Measurements from ENCODE around the gene SNTG2. TPM values are rescaled to one million over a fixed set of nuclear protein-coding genes. Genes with fewer than 3 reads are reported as not detected.

The SNTG2 gene
- total RNA-seq, 5 donors from 2014 or later (not counting 1 experiment from before 2014, with no cell fraction given) = 0.86 to 4.8 (median 2.7) TPM

DNA sequence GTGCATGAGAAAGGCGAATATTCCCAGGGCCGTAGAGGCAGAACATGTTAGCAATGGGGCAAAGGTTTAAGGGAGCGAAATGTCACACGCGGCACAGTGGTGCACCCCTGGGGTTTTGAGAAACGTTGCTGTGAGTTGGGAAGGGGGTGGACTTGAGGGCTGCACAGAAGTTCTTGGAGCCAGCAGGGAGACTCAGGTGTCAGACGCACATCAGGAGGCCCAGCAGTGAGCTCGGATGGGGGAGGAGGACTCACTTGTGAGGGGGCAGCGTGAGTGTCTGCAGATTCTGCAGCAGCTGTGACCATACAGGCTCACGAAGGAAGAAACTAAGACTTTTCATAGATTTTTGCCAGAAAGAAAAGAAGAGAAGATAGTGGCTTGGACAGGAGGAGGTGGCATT, 218.2 kb downstream of the SNTG2 start:
- H3K27me3 Mint-ChIP-seq = no peaks in the 10 kb centered on the region
- 91% methylated on average over 10 of the region's 10 CpGs for WGBS (ENCODE audit: insufficient coverage)
- H3K9me3 Mint-ChIP-seq = peaks cover 0 to 4% (median 1%) of the 10 kb centered on the region in 3 donors
- peaks cover 0 to 16% of the 10 kb centered on the region in 2 experiments for H3K4me1 ChIP-seq (ENCODE audit: control insufficient read depth in 1 of 2, extremely low read depth in 1 of 2, insufficient read depth in 2 of 2, low read length in 2 of 2)
- ChIA-PET POLR2A (no interaction called here), CTCF (no interaction called here)
- H3K27ac ChIP-seq (ENCODE audit: low read length) = no peak overlapping the region
- DNase-seq = no peak
- H3K4me3 ChIP-seq (ENCODE audit: control insufficient read depth in 1 of 2, extremely low read depth in 1 of 2, low read length in 1 of 2) = no peak overlapping the region
- no peaks in the 10 kb centered on the region for H3K9me3 ChIP-seq
- H3K4me3 Mint-ChIP-seq = no peak overlapping the region
- no peak for ATAC-seq (replicated peaks in 1 of 4)
- H3K36me3 ChIP-seq (ENCODE audit: control insufficient read depth in 2 of 2, extremely low read depth in 1 of 2, insufficient read depth in 1 of 2, low read length in 1 of 2) = no peaks in the 10 kb centered on the region
- peak overlapping the region in 1 of 2 donors; percentile 3 for H3K27ac Mint-ChIP-seq
- peaks cover 22 to 25% (median 23%) of the 10 kb centered on the region in 3 donors for H3K4me1 Mint-ChIP-seq
- H3K27me3 ChIP-seq (replicated peaks in 1 of 2; ENCODE audit: control insufficient read depth in 2 of 2, extremely low read depth in 1 of 2, insufficient read depth in 2 of 2, low read length in 1 of 2) = peaks cover 0 to 6% of the 10 kb centered on the region in 2 experiments
- H3K36me3 Mint-ChIP-seq = no peaks in the 10 kb centered on the region

DNA sequence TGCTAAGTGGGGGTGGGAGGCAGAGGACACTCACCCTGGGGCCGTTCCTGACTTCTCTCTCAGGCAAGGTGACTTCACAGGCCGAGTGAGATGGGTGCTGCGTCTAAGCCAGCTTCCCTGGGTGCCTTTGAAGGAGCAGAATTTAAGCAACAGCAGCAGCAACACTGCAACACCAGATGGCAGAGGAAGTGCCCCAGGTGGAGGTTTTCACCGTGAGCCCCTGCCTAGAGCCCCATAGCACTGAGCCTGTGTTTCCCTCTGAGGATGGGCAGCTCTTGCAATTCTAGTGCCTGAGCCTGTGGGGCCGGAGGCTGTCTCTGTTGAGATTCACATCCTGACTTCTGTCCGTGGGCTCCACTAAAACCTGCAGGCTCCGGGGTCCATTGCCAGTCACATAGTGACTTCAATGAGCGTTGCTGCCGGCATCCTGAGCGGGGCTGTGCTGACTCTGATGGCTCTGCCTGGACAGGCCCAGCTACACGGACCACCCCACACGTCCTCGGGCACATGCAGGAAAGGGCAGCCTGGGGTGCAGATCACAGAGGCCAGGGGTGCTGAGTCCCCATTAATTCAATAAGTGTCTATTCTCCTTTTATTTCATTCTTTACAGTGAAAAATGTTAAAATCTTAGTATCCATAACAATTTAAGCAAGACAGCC, 218.8 kb downstream of the SNTG2 start:
- Mint-ChIP-seq H3K9me3 (peaks cover 0 to 4% (median 0%) of the 10 kb centered on the region in 3 donors), H3K27ac (no peak overlapping the region), H3K36me3 (no peaks in the 10 kb centered on the region), H3K27me3 (no peaks in the 10 kb centered on the region), H3K4me3 (no peak overlapping the region), H3K4me1 (peaks cover 18 to 22% (median 20%) of the 10 kb centered on the region in 3 donors)
- no peaks in the 10 kb centered on the region for H3K9me3 ChIP-seq
- H3K27me3 ChIP-seq (replicated peaks in 1 of 2; ENCODE audit: control insufficient read depth in 2 of 2, extremely low read depth in 1 of 2, insufficient read depth in 2 of 2, low read length in 1 of 2) = peaks cover 0 to 6% of the 10 kb centered on the region in 2 experiments
- DNase-seq (no peak), ATAC-seq (replicated peaks in 1 of 4) (peak in 3 of 4 experiments; percentile 35 to 61 (median 56))
- ChIA-PET CTCF (no interaction called here), POLR2A (no interaction called here)
- no peak overlapping the region for H3K27ac ChIP-seq (ENCODE audit: low read length)
- no peak overlapping the region for H3K4me3 ChIP-seq (ENCODE audit: control insufficient read depth in 1 of 2, extremely low read depth in 1 of 2, low read length in 1 of 2)
- WGBS (ENCODE audit: insufficient coverage) = 84% methylated on average over 13 of the region's 13 CpGs
- H3K4me1 ChIP-seq (ENCODE audit: control insufficient read depth in 1 of 2, extremely low read depth in 1 of 2, insufficient read depth in 2 of 2, low read length in 2 of 2) = peaks cover 0 to 10% of the 10 kb centered on the region in 2 experiments
- no peaks in the 10 kb centered on the region for H3K36me3 ChIP-seq (ENCODE audit: control insufficient read depth in 2 of 2, extremely low read depth in 1 of 2, insufficient read depth in 1 of 2, low read length in 1 of 2)

DNA sequence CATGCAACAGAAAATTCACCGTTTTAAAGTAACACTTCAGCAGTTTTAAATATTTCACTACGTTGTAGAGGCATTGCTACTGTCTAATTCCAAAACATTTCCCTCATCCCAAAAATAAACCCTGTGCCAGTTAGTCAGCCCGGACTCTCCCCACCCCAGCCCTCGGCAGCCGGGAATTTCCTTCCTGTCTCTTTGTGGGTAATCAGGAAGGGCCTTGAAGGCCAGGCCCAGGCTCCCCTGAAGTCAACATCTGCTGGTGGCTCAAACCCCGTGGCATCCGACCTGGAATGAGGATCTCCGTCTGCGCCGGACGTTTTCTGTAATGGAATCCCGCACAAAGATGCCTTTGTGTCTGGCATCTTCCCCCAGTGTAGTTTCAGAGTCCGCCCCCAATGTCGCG, 219.6 kb downstream of the SNTG2 start:
- CTCF ChIA-PET = no interaction called here
- H3K36me3 ChIP-seq (ENCODE audit: control insufficient read depth in 2 of 2, extremely low read depth in 1 of 2, insufficient read depth in 1 of 2, low read length in 1 of 2) = no peaks in the 10 kb centered on the region
- Mint-ChIP-seq H3K27me3 (no peaks in the 10 kb centered on the region), H3K27ac (no peak overlapping the region), H3K36me3 (no peaks in the 10 kb centered on the region), H3K4me3 (no peak overlapping the region), H3K9me3 (peaks cover 0 to 4% (median 0%) of the 10 kb centered on the region in 3 donors), H3K4me1 (peaks cover 21 to 24% (median 22%) of the 10 kb centered on the region in 3 donors)
- WGBS (ENCODE audit: insufficient coverage) = 88% methylated on average over 12 of the region's 15 CpGs
- peaks cover 0 to 7% of the 10 kb centered on the region in 2 experiments for H3K27me3 ChIP-seq (replicated peaks in 1 of 2; ENCODE audit: control insufficient read depth in 2 of 2, extremely low read depth in 1 of 2, insufficient read depth in 2 of 2, low read length in 1 of 2)
- no peak overlapping the region for H3K4me3 ChIP-seq (ENCODE audit: control insufficient read depth in 1 of 2, extremely low read depth in 1 of 2, low read length in 1 of 2)
- H3K4me1 ChIP-seq (ENCODE audit: control insufficient read depth in 1 of 2, extremely low read depth in 1 of 2, insufficient read depth in 2 of 2, low read length in 2 of 2) = peaks cover 0 to 8% of the 10 kb centered on the region in 2 experiments
- H3K27ac ChIP-seq (ENCODE audit: low read length) = no peak overlapping the region
- POLR2A ChIA-PET = no interaction called here
- H3K9me3 ChIP-seq = no peaks in the 10 kb centered on the region
- DNase-seq = no peak
- ATAC-seq (replicated peaks in 1 of 4) = no peak

DNA sequence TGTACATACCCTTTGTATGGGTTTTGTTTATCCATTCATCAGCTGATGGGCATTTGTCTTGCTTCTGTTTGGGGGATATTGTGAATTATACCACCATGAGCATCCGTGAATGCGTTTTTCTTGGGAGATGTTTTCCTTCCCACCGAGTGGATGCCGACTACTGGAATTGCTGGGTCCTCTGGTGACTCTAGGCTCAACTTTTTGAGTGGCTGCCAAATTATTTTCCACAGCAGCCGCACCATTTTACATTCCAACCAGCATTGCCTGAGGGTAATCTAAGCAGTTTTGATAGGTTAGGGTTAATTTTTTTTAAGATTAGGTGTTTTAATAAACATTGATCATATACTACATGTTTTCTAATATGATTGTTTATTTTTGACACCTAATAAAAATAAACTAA, 220.1 kb downstream of the SNTG2 start:
- ChIA-PET CTCF (no interaction called here), POLR2A (no interaction called here)
- H3K4me3 Mint-ChIP-seq = no peak overlapping the region
- no peak overlapping the region for H3K27ac Mint-ChIP-seq
- no peaks in the 10 kb centered on the region for H3K36me3 ChIP-seq (ENCODE audit: control insufficient read depth in 2 of 2, extremely low read depth in 1 of 2, insufficient read depth in 1 of 2, low read length in 1 of 2)
- peaks cover 0 to 7% of the 10 kb centered on the region in 2 experiments for H3K27me3 ChIP-seq (replicated peaks in 1 of 2; ENCODE audit: control insufficient read depth in 2 of 2, extremely low read depth in 1 of 2, insufficient read depth in 2 of 2, low read length in 1 of 2)
- H3K36me3 Mint-ChIP-seq = no peaks in the 10 kb centered on the region
- H3K27ac ChIP-seq (ENCODE audit: low read length) = no peak overlapping the region
- DNase-seq (no peak), ATAC-seq (replicated peaks in 1 of 4) (no peak)
- peaks cover 0 to 8% of the 10 kb centered on the region in 2 experiments for H3K4me1 ChIP-seq (ENCODE audit: control insufficient read depth in 1 of 2, extremely low read depth in 1 of 2, insufficient read depth in 2 of 2, low read length in 2 of 2)
- H3K4me1 Mint-ChIP-seq = peaks cover 20 to 27% (median 21%) of the 10 kb centered on the region in 3 donors
- no peaks in the 10 kb centered on the region for H3K9me3 ChIP-seq
- no CpG with 5 or more reads among the region's 5 CpGs for WGBS (ENCODE audit: insufficient coverage)
- no peak overlapping the region for H3K4me3 ChIP-seq (ENCODE audit: control insufficient read depth in 1 of 2, extremely low read depth in 1 of 2, low read length in 1 of 2)
- H3K27me3 Mint-ChIP-seq = no peaks in the 10 kb centered on the region
- H3K9me3 Mint-ChIP-seq = peaks cover 0 to 4% (median 0%) of the 10 kb centered on the region in 3 donors

DNA sequence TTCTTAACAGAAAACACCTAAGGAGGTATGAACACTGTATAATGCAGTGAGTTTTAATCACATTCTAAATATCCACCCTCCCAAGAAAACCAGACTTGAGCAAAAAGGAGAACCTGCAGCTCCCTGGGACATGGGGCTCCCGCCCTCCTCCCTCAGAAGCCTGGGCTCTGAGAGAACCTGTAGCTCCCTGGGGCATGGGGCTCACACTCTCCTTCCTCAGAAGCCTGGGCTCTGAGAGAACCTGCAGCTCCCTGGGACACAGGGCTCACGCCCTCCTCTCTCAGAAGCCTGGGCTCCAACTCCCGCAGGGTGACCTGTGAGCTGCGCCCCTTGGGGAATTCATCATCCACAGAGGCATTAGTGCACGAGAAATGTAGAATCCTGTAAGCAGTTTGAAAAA, 222.9 kb downstream of the SNTG2 start:
- H3K27ac Mint-ChIP-seq = no peak overlapping the region
- no peak overlapping the region for H3K27ac ChIP-seq (ENCODE audit: low read length)
- H3K27me3 ChIP-seq (replicated peaks in 1 of 2; ENCODE audit: control insufficient read depth in 2 of 2, extremely low read depth in 1 of 2, insufficient read depth in 2 of 2, low read length in 1 of 2) = peaks cover 0 to 7% of the 10 kb centered on the region in 2 experiments
- H3K27me3 Mint-ChIP-seq = no peaks in the 10 kb centered on the region
- H3K4me3 ChIP-seq (ENCODE audit: control insufficient read depth in 1 of 2, extremely low read depth in 1 of 2, low read length in 1 of 2) = no peak overlapping the region
- no peak overlapping the region for H3K4me3 Mint-ChIP-seq
- no peak for ATAC-seq (replicated peaks in 1 of 4)
- H3K36me3 ChIP-seq (ENCODE audit: control insufficient read depth in 2 of 2, extremely low read depth in 1 of 2, insufficient read depth in 1 of 2, low read length in 1 of 2) = no peaks in the 10 kb centered on the region
- no peak for DNase-seq
- no peaks in the 10 kb centered on the region for H3K9me3 ChIP-seq
- CTCF ChIA-PET = interaction anchor here in 1 of 2 donors (0.6 kb wide), 1 partner anchor 74 kb away, joined by 3 read pairs; no protein-coding TSS in a partner anchor
- WGBS (ENCODE audit: insufficient coverage) = 75% methylated on average over 1 of the region's 5 CpGs
- H3K4me1 ChIP-seq (ENCODE audit: control insufficient read depth in 1 of 2, extremely low read depth in 1 of 2, insufficient read depth in 2 of 2, low read length in 2 of 2) = no peaks in the 10 kb centered on the region
- H3K4me1 Mint-ChIP-seq = peaks cover 19 to 32% (median 23%) of the 10 kb centered on the region in 3 donors
- POLR2A ChIA-PET = no interaction called here
- no peaks in the 10 kb centered on the region for H3K9me3 Mint-ChIP-seq
- no peaks in the 10 kb centered on the region for H3K36me3 Mint-ChIP-seq

DNA sequence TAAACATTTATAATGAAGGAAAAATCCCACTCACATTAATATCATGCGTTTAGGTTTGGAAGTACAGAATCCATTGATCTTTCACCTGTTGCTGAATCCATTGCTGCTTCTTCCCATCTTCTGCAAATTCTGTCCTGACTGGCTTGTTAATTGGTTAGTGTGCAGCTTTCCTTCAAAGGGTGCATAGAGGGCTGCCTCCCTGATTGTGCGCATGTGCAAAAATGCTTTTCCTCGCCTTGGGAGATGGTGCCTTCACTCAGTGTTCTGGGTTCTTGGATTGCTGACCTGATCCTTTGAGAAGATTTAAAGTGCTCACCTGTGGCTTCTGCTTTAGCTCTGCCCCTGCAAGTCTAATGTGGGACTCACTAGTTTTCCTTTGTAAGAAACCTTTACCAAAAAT, 231.2 kb downstream of the SNTG2 start:
- DNase-seq = no peak
- ChIA-PET POLR2A (no interaction called here), CTCF (no interaction called here)
- peaks cover 2 to 10% (median 3%) of the 10 kb centered on the region in 3 donors for H3K4me1 Mint-ChIP-seq
- no peak overlapping the region for H3K27ac Mint-ChIP-seq
- no peak overlapping the region for H3K4me3 ChIP-seq (ENCODE audit: control insufficient read depth in 1 of 2, extremely low read depth in 1 of 2, low read length in 1 of 2)
- H3K27me3 ChIP-seq (replicated peaks in 1 of 2; ENCODE audit: control insufficient read depth in 2 of 2, extremely low read depth in 1 of 2, insufficient read depth in 2 of 2, low read length in 1 of 2) = no peaks in the 10 kb centered on the region
- ATAC-seq (replicated peaks in 1 of 4) = no peak
- no peaks in the 10 kb centered on the region for H3K27me3 Mint-ChIP-seq
- WGBS (ENCODE audit: insufficient coverage) = 92% methylated on average over 2 of the region's 3 CpGs
- no peak overlapping the region for H3K4me3 Mint-ChIP-seq
- no peaks in the 10 kb centered on the region for H3K9me3 ChIP-seq
- H3K9me3 Mint-ChIP-seq = peaks cover 0 to 7% (median 0%) of the 10 kb centered on the region in 3 donors
- H3K27ac ChIP-seq (ENCODE audit: low read length) = no peak overlapping the region
- no peaks in the 10 kb centered on the region for H3K4me1 ChIP-seq (ENCODE audit: control insufficient read depth in 1 of 2, extremely low read depth in 1 of 2, insufficient read depth in 2 of 2, low read length in 2 of 2)
- H3K36me3 ChIP-seq (ENCODE audit: control insufficient read depth in 2 of 2, extremely low read depth in 1 of 2, insufficient read depth in 1 of 2, low read length in 1 of 2) = no peaks in the 10 kb centered on the region
- H3K36me3 Mint-ChIP-seq = no peaks in the 10 kb centered on the region

Data from T-cell (primary cell).